IgD-negative memory B cell (primary cell): ENCODE measurements around the gene SMTN. TPM values are rescaled to one million over a fixed set of nuclear protein-coding genes. Genes with fewer than 3 reads are reported as not detected.
A peak's percentile ranks its signal among the peaks of the same experiment; 100 is the strongest.

Source experiments
- H3K27ac Mint-ChIP-seq, 3 donors: one replicate each; pipeline ENCODE4 v1.8.0; 2020 to 2022; ENCODE audit warnings: mild to moderate bottlenecking in 3 of 3, mixed read lengths in 3 of 3, moderate library complexity in 1 of 3
- H3K27me3 Mint-ChIP-seq: one replicate; pipeline ENCODE4 v1.8.0; 2021; ENCODE audit warnings: mixed read lengths
- H3K36me3 Mint-ChIP-seq: one replicate; pipeline ENCODE4 v1.8.0; 2020; ENCODE audit warnings: mild to moderate bottlenecking, mixed read lengths
- H3K4me1 Mint-ChIP-seq, 3 donors: one replicate each; pipeline ENCODE4 v1.8.0; 2020 to 2022; ENCODE audit warnings: mixed read lengths in 3 of 3, mild to moderate bottlenecking in 1 of 3
- H3K4me3 Mint-ChIP-seq, 4 donors: one replicate each; pipeline ENCODE4 v1.8.0; 2020 to 2022; ENCODE audit warnings: mild to moderate bottlenecking in 4 of 4, mixed read lengths in 4 of 4, moderate library complexity in 3 of 4
- H3K9me3 Mint-ChIP-seq, 3 donors: one replicate each; pipeline ENCODE4 v1.8.0; 2020 to 2021; ENCODE audit warnings: mixed read lengths in 3 of 3, mild to moderate bottlenecking in 1 of 3
- polyA plus RNA-seq: library from polyadenylated mRNA; unstranded; fragments of 300-500 nt; fragmentation: Illumina TruSeq; gene quantifications from one replicate; pipeline ENCODE4 v1.2.3, GENCODE V29; 2021

SMTN gene
- polyA plus RNA-seq, 1 donor from 2014 or later: 6.0 TPM

- no peak overlapping the region for H3K4me3 Mint-ChIP-seq
- no peaks in the 10 kb centered on the region for H3K9me3 Mint-ChIP-seq
- no peaks in the 10 kb centered on the region for H3K4me1 Mint-ChIP-seq
- H3K36me3 Mint-ChIP-seq: no peaks in the 10 kb centered on the region
- peaks cover 1% of the 10 kb centered on the region for H3K27me3 Mint-ChIP-seq
- H3K27ac Mint-ChIP-seq: no peak overlapping the region
Measured at GRCh38 chr22:31119026-31119717, 38.1 kb downstream of the SMTN start.

DNA sequence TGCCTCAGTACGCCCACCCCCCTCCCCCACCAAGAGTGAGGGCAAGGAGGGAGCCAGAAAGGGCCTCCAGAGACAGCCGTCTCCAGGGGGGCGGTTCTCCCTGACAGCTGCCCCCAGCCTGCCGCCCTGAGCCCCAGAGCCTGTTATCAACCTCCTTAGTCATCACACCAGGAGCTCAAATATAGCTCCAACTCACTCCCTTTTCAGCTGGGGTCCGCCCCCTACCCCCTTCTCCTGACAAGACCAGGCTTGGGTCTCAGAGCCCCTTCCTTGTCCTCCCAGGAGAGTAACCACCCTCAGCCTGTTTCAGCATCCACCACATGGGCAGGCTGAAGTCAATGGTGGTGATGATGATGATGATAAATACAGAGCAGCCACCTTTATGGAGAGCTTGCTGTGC, 39.1 kb downstream of the SMTN start:
- H3K27ac Mint-ChIP-seq: no peak overlapping the region
- peaks cover 1% of the 10 kb centered on the region for H3K27me3 Mint-ChIP-seq
- no peaks in the 10 kb centered on the region for H3K9me3 Mint-ChIP-seq
- no peaks in the 10 kb centered on the region for H3K36me3 Mint-ChIP-seq
- H3K4me1 Mint-ChIP-seq: no peaks in the 10 kb centered on the region
- peak overlapping the region in 1 of 4 donors; percentile 28 for H3K4me3 Mint-ChIP-seq

DNA sequence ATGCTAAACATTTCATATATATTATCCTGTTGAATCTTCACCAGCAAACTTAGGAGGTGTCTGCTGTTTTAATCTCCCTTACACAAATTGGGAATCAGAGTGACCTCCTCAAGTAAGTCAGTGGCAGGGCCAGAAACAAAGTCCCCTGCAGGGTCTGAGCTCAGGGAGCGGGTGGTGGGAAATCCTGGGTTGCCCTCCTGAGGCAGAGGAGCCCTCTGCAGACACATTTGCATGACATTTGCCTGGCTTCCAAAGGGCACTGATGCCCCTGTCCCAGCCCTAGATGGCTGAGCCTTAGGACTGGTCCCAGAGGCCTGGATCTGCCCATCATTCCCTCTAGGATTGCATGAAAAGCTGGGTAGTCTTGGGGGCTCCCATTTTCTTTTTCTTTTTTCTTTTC, 39.5 kb downstream of the SMTN start:
- H3K36me3 Mint-ChIP-seq: no peaks in the 10 kb centered on the region
- no peaks in the 10 kb centered on the region for H3K4me1 Mint-ChIP-seq
- H3K9me3 Mint-ChIP-seq: no peaks in the 10 kb centered on the region
- peak overlapping the region in 1 of 3 donors; percentile 69 for H3K27ac Mint-ChIP-seq
- peaks cover 1% of the 10 kb centered on the region for H3K27me3 Mint-ChIP-seq
- H3K4me3 Mint-ChIP-seq: no peak overlapping the region

DNA sequence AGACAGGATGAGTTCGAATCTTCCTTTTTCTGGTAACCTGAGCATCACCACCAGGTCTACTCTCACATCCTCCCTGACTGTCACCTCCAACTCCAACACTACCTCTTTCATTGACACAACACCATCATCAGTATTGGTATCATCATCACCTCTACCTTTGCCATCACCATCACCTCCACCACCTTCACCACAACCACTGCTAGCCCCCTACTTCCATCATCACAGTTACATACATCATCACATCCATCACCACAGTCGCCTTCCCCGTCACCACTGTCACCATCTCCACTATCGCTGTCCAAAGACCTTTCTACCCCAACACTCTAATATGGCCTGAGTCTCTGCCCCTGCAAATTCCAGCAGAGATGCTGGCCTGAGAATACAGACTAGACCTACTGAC, 40.3 kb downstream of the SMTN start:
- no peaks in the 10 kb centered on the region for H3K36me3 Mint-ChIP-seq
- H3K27me3 Mint-ChIP-seq: peaks cover 1% of the 10 kb centered on the region
- no peaks in the 10 kb centered on the region for H3K9me3 Mint-ChIP-seq
- no peak overlapping the region for H3K4me3 Mint-ChIP-seq
- peak overlapping the region in 1 of 3 donors; percentile 69 for H3K27ac Mint-ChIP-seq
- peaks cover 0 to 4% (median 3%) of the 10 kb centered on the region in 3 donors for H3K4me1 Mint-ChIP-seq

DNA sequence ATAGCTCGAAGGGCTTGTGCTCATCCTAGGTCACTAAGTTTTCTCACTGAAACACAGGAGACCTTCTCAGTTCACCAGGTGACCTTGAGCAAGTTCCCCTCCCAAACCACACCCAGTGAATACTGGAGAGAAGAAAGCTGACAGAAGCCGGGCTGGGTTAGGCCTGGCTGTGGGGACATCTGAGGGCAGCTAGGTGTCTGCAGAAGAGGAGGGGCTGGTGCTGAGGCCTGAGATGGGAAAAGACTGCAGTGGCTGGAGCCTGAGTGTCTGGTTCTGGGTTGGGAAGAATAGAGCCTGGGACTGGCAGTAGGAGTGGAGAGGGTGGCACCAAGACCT, 41.0 kb downstream of the SMTN start:
- Mint-ChIP-seq H3K27me3 (peaks cover 1% of the 10 kb centered on the region), H3K4me3 (no peak overlapping the region), H3K9me3 (no peaks in the 10 kb centered on the region), H3K27ac (no peak overlapping the region), H3K4me1 (peaks cover 0 to 4% (median 3%) of the 10 kb centered on the region in 3 donors), H3K36me3 (no peaks in the 10 kb centered on the region)

DNA sequence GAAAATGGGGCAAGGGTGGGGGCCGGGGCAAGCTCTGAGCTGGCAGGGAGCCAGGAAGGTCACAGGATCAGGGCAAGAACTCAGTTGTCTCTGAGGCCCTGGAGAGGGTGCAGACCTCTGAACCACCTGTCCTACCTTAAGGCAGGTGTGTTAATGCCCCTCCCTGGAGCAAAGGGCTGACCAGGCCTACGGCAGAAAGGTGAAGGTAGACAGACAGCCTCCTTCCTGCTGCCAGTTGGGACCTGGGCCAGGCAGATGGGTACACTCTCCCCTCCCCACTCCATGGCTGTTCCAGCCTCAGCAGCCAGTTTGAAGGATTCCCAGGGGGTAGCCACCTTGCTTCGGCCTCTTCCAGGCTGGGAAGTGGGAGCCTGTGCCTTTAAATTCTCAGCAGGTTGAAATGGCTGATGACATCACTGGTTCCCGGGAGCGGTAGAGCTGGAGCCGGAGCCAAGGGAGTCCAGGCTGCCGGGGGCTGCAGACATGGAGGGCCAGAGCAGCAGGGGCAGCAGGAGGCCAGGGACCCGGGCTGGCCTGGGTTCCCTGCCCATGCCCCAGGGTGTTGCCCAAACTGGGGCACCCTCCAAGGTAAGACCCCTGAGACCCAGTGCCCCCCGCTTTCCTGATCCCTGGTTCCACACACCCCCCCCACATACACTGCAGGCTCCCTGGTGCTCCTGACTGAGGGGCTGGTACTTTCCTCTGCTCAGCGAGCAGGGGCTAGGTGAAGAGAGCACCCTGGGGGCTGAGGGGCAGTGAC, 41.6 kb downstream of the SMTN start, which contains the start of gene INPP5J:
Gene INPP5J (plus strand): TSS at position 435 of the 760 bp plus-strand sequence. CDS start 49 bp downstream, at position 484.
- Mint-ChIP-seq H3K27ac (no peak within 1 kb of the TSS), H3K36me3 (no peaks in the 10 kb centered on the region), H3K4me3 (peak within 1 kb of the TSS in 1 of 4 donors; percentile 54), H3K9me3 (no peaks in the 10 kb centered on the region), H3K27me3 (peaks cover 1% of the 10 kb centered on the region), H3K4me1 (peaks cover 0 to 4% (median 3%) of the 10 kb centered on the region in 3 donors)

DNA sequence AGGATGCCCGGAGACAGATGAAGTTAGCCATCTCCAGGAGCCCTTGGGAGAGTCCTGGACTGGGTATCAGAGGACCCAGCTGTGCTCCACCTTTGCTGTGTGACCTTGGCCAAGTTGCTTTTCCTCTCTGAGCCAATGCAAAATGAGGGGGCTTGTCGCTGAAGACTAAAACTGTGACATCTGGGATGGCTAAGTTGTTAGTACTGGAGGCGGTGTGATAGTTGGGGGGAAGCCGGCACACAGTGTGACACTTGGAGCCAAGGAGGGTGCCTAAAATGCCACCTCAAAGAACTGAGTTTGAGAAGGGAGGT, 42.1 kb downstream of the SMTN start:
- no peaks in the 10 kb centered on the region for H3K9me3 Mint-ChIP-seq
- peaks cover 1% of the 10 kb centered on the region for H3K27me3 Mint-ChIP-seq
- H3K4me1 Mint-ChIP-seq: peaks cover 0 to 4% (median 3%) of the 10 kb centered on the region in 3 donors
- H3K36me3 Mint-ChIP-seq: no peaks in the 10 kb centered on the region
- H3K4me3 Mint-ChIP-seq: no peak overlapping the region
- no peak overlapping the region for H3K27ac Mint-ChIP-seq

- Mint-ChIP-seq H3K4me3 (peak overlapping the region in 2 of 4 donors; percentile 30 to 54), H3K27ac (peak overlapping the region in 1 of 3 donors; percentile 67), H3K36me3 (no peaks in the 10 kb centered on the region)
Measured at GRCh38 chr22:31124290-31124689, 43.2 kb downstream of the SMTN start.

DNA sequence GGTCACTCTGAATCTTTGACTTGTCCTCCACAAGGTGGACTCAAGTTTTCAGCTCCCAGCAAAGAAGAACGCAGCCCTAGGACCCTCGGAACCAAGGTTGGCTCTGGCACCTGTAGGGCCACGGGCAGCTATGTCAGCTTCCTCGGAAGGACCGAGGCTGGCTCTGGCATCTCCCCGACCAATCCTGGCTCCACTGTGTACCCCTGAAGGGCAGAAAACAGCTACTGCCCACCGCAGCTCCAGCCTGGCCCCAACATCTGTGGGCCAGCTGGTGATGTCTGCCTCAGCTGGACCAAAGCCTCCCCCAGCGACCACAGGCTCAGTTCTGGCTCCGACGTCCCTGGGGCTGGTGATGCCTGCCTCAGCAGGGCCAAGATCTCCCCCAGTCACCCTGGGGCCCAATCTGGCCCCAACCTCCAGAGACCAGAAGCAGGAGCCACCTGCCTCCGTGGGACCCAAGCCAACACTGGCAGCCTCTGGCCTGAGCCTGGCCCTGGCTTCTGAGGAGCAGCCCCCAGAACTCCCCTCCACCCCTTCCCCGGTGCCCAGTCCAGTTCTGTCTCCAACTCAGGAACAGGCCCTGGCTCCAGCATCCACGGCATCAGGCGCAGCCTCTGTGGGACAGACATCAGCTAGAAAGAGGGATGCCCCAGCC, 43.8 kb downstream of the SMTN start:
- Mint-ChIP-seq H3K27me3 (peaks cover 1% of the 10 kb centered on the region), H3K4me3 (no peak overlapping the region), H3K36me3 (no peaks in the 10 kb centered on the region), H3K9me3 (no peaks in the 10 kb centered on the region), H3K4me1 (peaks cover 0 to 4% (median 3%) of the 10 kb centered on the region in 3 donors), H3K27ac (no peak overlapping the region)

More at GRCh38 chr22:31124290-31124689, 43.2 kb downstream of the SMTN start:
- peaks cover 0 to 4% (median 3%) of the 10 kb centered on the region in 3 donors for H3K4me1 Mint-ChIP-seq
- peaks cover 1% of the 10 kb centered on the region for H3K27me3 Mint-ChIP-seq
- H3K9me3 Mint-ChIP-seq: no peaks in the 10 kb centered on the region

GRCh38 chr22:31125521-31126117, 44.5 kb downstream of the SMTN start:
- H3K4me3 Mint-ChIP-seq: no peak overlapping the region
- H3K4me1 Mint-ChIP-seq: peaks cover 0 to 4% (median 3%) of the 10 kb centered on the region in 3 donors
- H3K27me3 Mint-ChIP-seq: peaks cover 1% of the 10 kb centered on the region
- no peaks in the 10 kb centered on the region for H3K36me3 Mint-ChIP-seq
- H3K27ac Mint-ChIP-seq: no peak overlapping the region
- H3K9me3 Mint-ChIP-seq: no peaks in the 10 kb centered on the region

DNA sequence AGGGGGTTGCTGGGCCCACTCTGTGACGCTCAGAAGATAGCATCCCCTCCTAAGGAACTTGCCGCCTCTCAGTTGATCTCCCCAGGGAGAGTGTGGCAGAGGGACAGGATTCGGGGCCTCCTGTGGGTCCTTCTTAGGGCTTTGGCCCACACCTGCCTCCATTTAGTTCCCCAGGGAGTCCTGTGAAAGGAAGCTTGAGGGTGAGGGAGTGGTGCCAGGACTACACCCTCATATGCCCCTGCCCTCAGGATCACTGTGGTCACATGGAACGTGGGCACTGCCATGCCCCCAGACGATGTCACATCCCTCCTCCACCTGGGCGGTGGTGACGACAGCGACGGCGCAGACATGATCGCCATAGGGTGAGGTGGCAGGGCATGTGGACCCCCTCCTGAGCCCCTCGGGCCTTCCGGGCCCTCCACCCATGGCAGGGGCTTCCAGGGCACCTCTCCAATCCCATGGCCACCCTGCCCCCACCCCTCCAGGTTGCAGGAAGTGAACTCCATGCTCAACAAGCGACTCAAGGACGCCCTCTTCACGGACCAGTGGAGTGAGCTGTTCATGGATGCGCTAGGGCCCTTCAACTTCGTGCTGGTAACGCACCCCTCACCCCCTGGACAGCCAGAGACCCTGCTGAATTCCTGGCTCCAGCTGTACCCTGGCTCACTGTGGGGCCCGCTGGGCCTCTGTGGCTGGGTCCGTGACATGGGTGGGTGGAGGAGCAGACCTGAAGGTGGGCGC, 45.2 kb downstream of the SMTN start:
- Mint-ChIP-seq H3K9me3 (no peaks in the 10 kb centered on the region), H3K27me3 (peaks cover 1% of the 10 kb centered on the region), H3K36me3 (no peaks in the 10 kb centered on the region), H3K4me1 (peaks cover 0 to 4% (median 3%) of the 10 kb centered on the region in 3 donors), H3K27ac (no peak overlapping the region), H3K4me3 (no peak overlapping the region)

DNA sequence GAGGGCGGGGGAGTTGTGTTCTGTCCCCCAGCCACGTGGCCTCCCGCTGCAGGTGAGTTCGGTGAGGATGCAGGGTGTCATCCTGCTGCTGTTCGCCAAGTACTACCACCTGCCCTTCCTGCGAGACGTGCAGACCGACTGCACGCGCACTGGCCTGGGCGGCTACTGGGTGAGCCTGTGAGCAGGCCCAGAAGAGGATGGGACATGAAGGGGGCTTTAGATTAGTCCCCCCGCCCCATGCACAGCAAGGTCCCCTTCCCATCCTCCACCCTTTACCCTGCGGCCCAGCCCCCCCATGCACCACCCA, 45.7 kb downstream of the SMTN start:
- Mint-ChIP-seq H3K9me3 (no peaks in the 10 kb centered on the region), H3K27me3 (peaks cover 1% of the 10 kb centered on the region), H3K4me1 (peaks cover 0 to 4% (median 3%) of the 10 kb centered on the region in 3 donors), H3K4me3 (no peak overlapping the region), H3K36me3 (no peaks in the 10 kb centered on the region), H3K27ac (no peak overlapping the region)

DNA sequence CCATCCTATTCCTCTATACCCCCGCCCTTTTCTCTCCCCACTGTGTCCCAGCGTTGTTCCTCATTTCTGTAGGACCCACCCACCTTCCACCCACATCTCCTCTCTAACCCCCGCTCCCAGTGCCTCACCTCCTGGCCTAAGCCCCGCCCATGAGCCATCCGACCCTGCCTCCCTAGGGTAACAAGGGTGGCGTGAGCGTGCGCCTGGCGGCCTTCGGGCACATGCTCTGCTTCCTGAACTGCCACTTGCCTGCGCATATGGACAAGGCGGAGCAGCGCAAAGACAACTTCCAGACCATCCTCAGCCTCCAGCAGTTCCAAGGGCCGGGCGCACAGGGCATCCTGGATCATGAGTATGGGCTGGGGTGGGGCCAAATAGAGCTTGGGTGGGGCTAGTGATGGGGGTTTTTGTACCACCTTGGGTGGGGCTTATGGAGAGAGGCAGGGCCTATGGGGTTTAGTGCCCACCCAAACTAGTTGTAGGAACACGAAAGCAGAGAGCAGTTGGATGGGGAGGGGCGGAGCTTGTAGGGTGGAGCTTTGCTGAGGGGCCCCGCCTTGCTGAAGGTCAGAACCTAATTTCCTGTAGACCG, 46.2 kb downstream of the SMTN start:
- Mint-ChIP-seq H3K4me3 (peak overlapping the region in 2 of 4 donors; percentile 30 to 43), H3K4me1 (peaks cover 0 to 4% (median 3%) of the 10 kb centered on the region in 3 donors), H3K36me3 (no peaks in the 10 kb centered on the region), H3K27me3 (peaks cover 1% of the 10 kb centered on the region), H3K27ac (no peak overlapping the region), H3K9me3 (no peaks in the 10 kb centered on the region)

GRCh38 chr22:31128156-31128555, 47.0 kb downstream of the SMTN start:
- Mint-ChIP-seq H3K9me3 (no peaks in the 10 kb centered on the region), H3K4me1 (peaks cover 0 to 4% (median 3%) of the 10 kb centered on the region in 3 donors), H3K36me3 (no peaks in the 10 kb centered on the region), H3K27me3 (peaks cover 1% of the 10 kb centered on the region), H3K27ac (no peak overlapping the region), H3K4me3 (peak overlapping the region in 2 of 4 donors; percentile 30 to 63)
